Stimulated activated CD8-positive, alpha-beta memory T cell treated with anti-CD3 and anti-CD28 coated beads, Interleukin-2, amount 100 ng/mL, for 1 hour (primary cell): ENCODE data around the gene GCFC2.
"Not testable (repeated sequence)": the region's sequence is repeated elsewhere in the genome, so short reads cannot be mapped to it uniquely, and the experiment has no call there.

Source experiments
- DNase-seq, 2 donors: peaks; one replicate each; pipeline ENCODE4 v3.0.0-alpha.2; 2020; ENCODE audit warnings: low read depth in 2 of 2

GCFC2 gene

GRCh38 chr2:75680402-75680801 lies 30.3 kb downstream of the GCFC2 start:
- no peak for DNase-seq

- no peak for DNase-seq
Observed at GRCh38 chr2:75679556-75679955, 31.2 kb downstream of the GCFC2 start.

- DNase-seq: no peak
Observed at GRCh38 chr2:75676464-75676863, 34.3 kb downstream of the GCFC2 start.

- DNase-seq: no peak
Observed at GRCh38 chr2:75675908-75676307, 34.8 kb downstream of the GCFC2 start.

GRCh38 chr2:75675423-75675822 lies 35.3 kb downstream of the GCFC2 start:
- not testable (repeated sequence) for DNase-seq

- no peak for DNase-seq
Observed at GRCh38 chr2:75667884-75668283, 42.8 kb downstream of the GCFC2 start.

GRCh38 chr2:75666911-75667310 lies 43.8 kb downstream of the GCFC2 start:
- DNase-seq: no peak

- no peak for DNase-seq
Observed at GRCh38 chr2:75657798-75658197, 52.9 kb downstream of the GCFC2 start.

- DNase-seq: no peak
Observed at GRCh38 chr2:75656563-75656962, 54.2 kb downstream of the GCFC2 start.

GRCh38 chr2:75655861-75656260 lies 54.9 kb downstream of the GCFC2 start:
- no peak for DNase-seq

- DNase-seq: no peak
Observed at GRCh38 chr2:75654012-75654411, 56.7 kb downstream of the GCFC2 start.

- DNase-seq: no peak
Observed at GRCh38 chr2:75647771-75648170, 62.9 kb downstream of the GCFC2 start.

- peak; percentile 41 to 51 for DNase-seq
Observed at GRCh38 chr2:75646583-75647425, 63.9 kb downstream of the GCFC2 start, which contains the start of gene MRPL19. MRPL19 (plus strand) TSS chr2:75646783; CDS start chr2:75646808, 25 bp downstream.

- DNase-seq: no peak
Observed at GRCh38 chr2:75646090-75646582, 64.6 kb downstream of the GCFC2 start.

- DNase-seq: no peak
Observed at GRCh38 chr2:75645643-75646042, 65.1 kb downstream of the GCFC2 start.

GRCh38 chr2:75643980-75644379 lies 66.7 kb downstream of the GCFC2 start:
- no peak for DNase-seq

GRCh38 chr2:75641587-75641986 lies 69.1 kb downstream of the GCFC2 start:
- DNase-seq: no peak

- DNase-seq: peak; percentile 8 to 16
Observed at GRCh38 chr2:75640621-75641121, 70.0 kb downstream of the GCFC2 start.

GRCh38 chr2:75637568-75637967 lies 73.1 kb downstream of the GCFC2 start:
- no peak for DNase-seq

GRCh38 chr2:75634945-75635344 lies 75.8 kb downstream of the GCFC2 start:
- no peak for DNase-seq

- DNase-seq: no peak
Observed at GRCh38 chr2:75633620-75634019, 77.1 kb downstream of the GCFC2 start.

- no peak for DNase-seq
Observed at GRCh38 chr2:75632813-75633212, 77.9 kb downstream of the GCFC2 start.

GRCh38 chr2:75632091-75632701 lies 78.5 kb downstream of the GCFC2 start:
- no peak for DNase-seq
